GM12878 (cell line): ENCODE data around the gene FAM24B. TPM values are rescaled to one million over a fixed set of nuclear protein-coding genes. Genes with fewer than 3 reads are reported as not detected.

ENCODE experiments used
- ATAC-seq: fragments of 200-7000 bp; cut with Tn5 transposase; 3 replicates; pipeline ENCODE4 v1.9.1; 2020; ENCODE audit warnings: mild to moderate bottlenecking, moderate library complexity
- BruUV-seq: library from RNA; stranded (reverse); fragments of 400-500 nt; replicated peaks from 2 replicates; lab custom pipeline; 2021; lab: Mats Ljungman, UMichigan
- CTCF ChIA-PET: fragments of 300-600 bp; sonication (Branson Sonifier 250); formaldehyde crosslinking; extraction: SDS; loops from one replicate; lab custom pipeline; 2021; ENCODE audit warnings: inconsistent platforms; lab: Yijun Ruan, JAX
- POLR2A ChIA-PET: fragments of 350-600 bp; formaldehyde crosslinking; extraction: SDS; loops from one replicate; lab custom pipeline; 2021; ENCODE audit warnings: inconsistent platforms; lab: Charles Lee
- RAD21 ChIA-PET: fragments of 300-600 bp; sonication (Branson Sonifier 250); formaldehyde crosslinking; loops from one replicate; lab custom pipeline; 2023; ENCODE audit warnings: antibody characterized with exemption; ENCODE audit not compliant: unreplicated experiment; lab: Charles Lee
- SMC1A ChIA-PET: fragments of 300-600 bp; sonication (Branson Sonifier 250); formaldehyde crosslinking; loops from one replicate; lab custom pipeline; 2023; ENCODE audit not compliant: unreplicated experiment, uncharacterized antibody; lab: Charles Lee
- DNase-seq: peaks from one replicate; pipeline ENCODE4 v3.0.0-alpha.2; 2011; ENCODE audit warnings: low read depth, low spot score
- FAIRE-seq: peaks from 3 replicates; lab custom pipeline; 2011; peaks lifted over from hg19 to GRCh38; lab: Jason Lieb, UNC
- H2AFZ ChIP-seq: 2 replicates; pipeline ENCODE4 v1.6.0; 2011; ENCODE audit warnings: low read depth, low read length, control low read depth; ENCODE audit not compliant: control insufficient read depth
- H3K27ac ChIP-seq: 2 replicates; pipeline ENCODE4 v1.5.1; 2011; ENCODE audit warnings: control low read depth; ENCODE audit not compliant: control insufficient read depth, insufficient read depth
- H3K27me3 ChIP-seq, 2 experiments: replicated peaks in 1 of 2; 2 replicates each; pipeline versions ENCODE4 v1.6.0 to v1.6.1; 2011; ENCODE audit warnings: low read length in 1 of 2; ENCODE audit not compliant: control insufficient read depth in 2 of 2, insufficient read depth in 2 of 2
- H3K36me3 ChIP-seq, 2 experiments: 2 replicates each; pipeline ENCODE4 v1.5.1; 2011; ENCODE audit warnings: low read length in 1 of 2; ENCODE audit not compliant: control insufficient read depth in 2 of 2, insufficient read depth in 2 of 2
- H3K4me1 ChIP-seq: 2 replicates; pipeline ENCODE4 v1.6.1; 2011; ENCODE audit warnings: mild to moderate bottlenecking, low read length, moderate library complexity, mixed read lengths; ENCODE audit not compliant: control insufficient read depth, insufficient read depth
- H3K4me2 ChIP-seq: 2 replicates; pipeline ENCODE4 v1.6.0; 2011; ENCODE audit warnings: control low read depth; ENCODE audit not compliant: control insufficient read depth, insufficient read depth
- H3K4me3 ChIP-seq: fragments of 200-600 bp; sonication (generic); 2 replicates; pipeline ENCODE4 v1.5.1; 2016
- H3K79me2 ChIP-seq: 2 replicates; pipeline ENCODE4 v1.6.0; 2011; ENCODE audit warnings: low read length; ENCODE audit not compliant: control insufficient read depth, insufficient read depth
- H3K9ac ChIP-seq: 2 replicates; pipeline ENCODE4 v1.8.0; 2011; ENCODE audit warnings: low read length, control low read depth, mixed read lengths; ENCODE audit not compliant: control insufficient read depth, insufficient read depth
- H3K9me3 ChIP-seq: replicated peaks from 3 replicates; pipeline ENCODE4 v1.5.1; 2011; ENCODE audit warnings: mild to moderate bottlenecking, low read length; ENCODE audit not compliant: control insufficient read depth, insufficient read depth
- H4K20me1 ChIP-seq: 2 replicates; pipeline ENCODE4 v1.6.0; 2011; ENCODE audit not compliant: control insufficient read depth, insufficient read depth
- E4F1 ChIP-seq: fragments of 450-650 bp; IDR thresholded peaks from 2 replicates; pipeline ENCODE4 v1.6.1; 2018; ENCODE audit warnings: borderline replicate concordance, mild to moderate bottlenecking; ENCODE audit not compliant: partially characterized antibody
- EED ChIP-seq: sonication (generic); IDR thresholded peaks from 2 replicates; pipeline ENCODE4 v1.6.1; 2016; ENCODE audit warnings: antibody characterized with exemption, low read depth
- KLF5 ChIP-seq: fragments of 450-650 bp; IDR thresholded peaks from 2 replicates; pipeline ENCODE4 v1.6.1; 2014; ENCODE audit warnings: mild to moderate bottlenecking; ENCODE audit not compliant: partially characterized antibody
- PKNOX1 ChIP-seq: fragments of 450-650 bp; IDR thresholded peaks from 2 replicates; pipeline ENCODE4 v1.6.1; 2016; ENCODE audit warnings: mild to moderate bottlenecking
- SIN3A ChIP-seq: IDR thresholded peaks from 2 replicates; pipeline ENCODE4 v1.6.1; 2012; ENCODE audit warnings: low read depth, low read length, improper control_type of control experiment
- WGBS: methylation state at CpG from one replicate; pipeline ENCODE4 v1.1.6; 2016; ENCODE audit warnings: low lambda C conversion rate; ENCODE audit not compliant: insufficient replicate concordance, insufficient coverage; ENCODE audit errors: missing lambda C conversion rate; 5-methylcytosine and 5-hydroxymethylcytosine counted together
- in situ Hi-C: fragments of 300-500 bp; cut with MboI; formaldehyde crosslinking; loops from 9 replicates; pipeline ENCODE4 v1.14.3; 2018; ENCODE audit warnings: mixed read lengths
- intact Hi-C: fragments of 100-400 bp; cut with micrococcal nuclease; formaldehyde crosslinking; loops from one replicate; pipeline ENCODE4 v1.14.2; 2022; ENCODE audit not compliant: unreplicated experiment
- polyA plus RNA-seq, 11 experiments: library from polyadenylated mRNA; depleted of rRNA in 4 of 11; unstranded in 6 of 11; stranded (reverse) in 5 of 11; fragments of >200 nt; fragmentation: Nextera tagmentation in 4 of 11; fragmentation: Illumina TruSeq in 1 of 11; extraction: Ambion mirVana in 4 of 11; extraction: Trizol in 1 of 11; gene quantifications; 1 replicate in 1 of 11; 2 replicates in 10 of 11; pipeline versions ENCODE4 v1.2.1 to v1.2.3, GENCODE V29; 2011 to 2016; ENCODE audit warnings: inconsistent platforms in 2 of 11, missing spikeins in 2 of 11, low read depth in 1 of 11
- total RNA-seq, 4 experiments: library from RNA; depleted of rRNA in 3 of 4; stranded (reverse); fragments of >200 nt in 3 of 4; fragmentation: Illumina TruSeq in 1 of 4; extraction: Trizol in 1 of 4; gene quantifications; 2 replicates each; pipeline versions ENCODE4 v1.2.1 to v1.2.3, GENCODE V29; 2013 to 2021

The FAM24B gene
- total and polyA plus RNA-seq, 10 of the 15 experiments (the other 5 are each of a cell fraction or from before 2014, with no cell fraction given): 4.8 to 15.3 (median 7.2) TPM

GRCh38 chr10:122877264-122877663 is 2.1 kb downstream of the FAM24B start:
- peaks cover 31% of the 10 kb centered on the region for H3K79me2 ChIP-seq
- no peaks in the 10 kb centered on the region; the same call in 2 of the 3 replicates for H3K9me3 ChIP-seq
- intact Hi-C loops: loop anchor here (5.0 kb wide), 1 partner anchor 75 kb away; the partner anchor contains the start of gene C10orf88
- H2AFZ ChIP-seq: no peak overlapping the region
- H3K36me3 ChIP-seq: no peaks in the 10 kb centered on the region
- ATAC-seq: no peak
- ChIA-PET POLR2A (interaction anchor here (0.7 kb wide), 1 partner anchor 130 kb away, joined by 3 read pairs; no protein-coding TSS in a partner anchor), CTCF (interaction anchor here (1.2 kb wide), 1 partner anchor 103 kb away, joined by 3 read pairs; the partner anchor contains the start of gene PSTK), SMC1A (interaction anchor here (0.7 to 1.3 kb wide), 2 partner anchors 14 to 17 kb away, joined by 3 to 5 read pairs; no protein-coding TSS in a partner anchor), RAD21 (no interaction called here)
- no peak overlapping the region for H3K27ac ChIP-seq
- in situ Hi-C loops: no loop called here
- no peaks in the 10 kb centered on the region for H4K20me1 ChIP-seq
- BruUV-seq: no TSS peak
- H3K9ac ChIP-seq: no peak overlapping the region
- 0% methylated on average over 1 of the region's 1 CpG for whole genome bisulfite sequencing
- H3K27me3 ChIP-seq: no peaks in the 10 kb centered on the region
- peak overlapping the region; percentile 50 for H3K4me2 ChIP-seq
- FAIRE-seq: no peak
- no peak for TF ChIP-seq EED
- TF ChIP-seq SIN3A: no peak
- TF ChIP-seq E4F1: no peak
- TF ChIP-seq PKNOX1: no peak
- TF ChIP-seq KLF5: no peak
- DNase-seq: no peak
- H3K4me1 ChIP-seq: no peaks in the 10 kb centered on the region; the same call in 1 of the 2 replicates
- 0 out of 2 replicates have a peak overlapping the region, but pooled peaks have one; percentile 82 for H3K4me3 ChIP-seq
